Measurements from ENCODE around the gene ZFR2. TPM values are rescaled to one million over a fixed set of nuclear protein-coding genes. Genes with fewer than 3 reads are reported as not detected.
"Not testable (repeated sequence)": the region's sequence is repeated elsewhere in the genome, so short reads cannot be mapped to it uniquely, and the experiment has no call there.

The ZFR2 gene
- total and polyA plus RNA-seq, 4 donors, result not detected

- no peaks in the 10 kb centered on the region for H3K9me3 ChIP-seq (ENCODE audit: control insufficient read depth, low read length)
- H3K27me3 ChIP-seq (ENCODE audit: control insufficient read depth in 1 of 2, insufficient read depth in 2 of 2, low read length in 1 of 2), result no peaks in the 10 kb centered on the region
- ATAC-seq (ENCODE audit: low FRiP score) (no peak), DNase-seq (no peak)
- no peaks in the 10 kb centered on the region for H3K36me3 ChIP-seq (ENCODE audit: control insufficient read depth in 1 of 2, insufficient read depth in 2 of 2, low read length in 1 of 2)
- no peaks in the 10 kb centered on the region for H3K4me1 ChIP-seq (ENCODE audit: control insufficient read depth in 1 of 2, insufficient read depth in 2 of 2, low read length in 2 of 2)
- no peak overlapping the region for H3K4me3 ChIP-seq (ENCODE audit: low read length in 2 of 2)
- no peak overlapping the region for H3K27ac ChIP-seq (ENCODE audit: low read depth in 1 of 2, low read length in 2 of 2)
- intact Hi-C loops (cut with DNase I), result no loop called here
- WGBS, 2 donors, result 71 to 74% methylated on average over 41 to 53 of the region's 53 CpGs
Observed at GRCh38 chr19:3770136-3770999, 98.5 kb downstream of the ZFR2 start.

- Histone ChIP-seq H3K9me3 (ENCODE audit: control insufficient read depth, low read length) (no peaks in the 10 kb centered on the region), H3K4me3 (ENCODE audit: low read length in 2 of 2) (no peak overlapping the region), H3K4me1 (ENCODE audit: control insufficient read depth in 1 of 2, insufficient read depth in 2 of 2, low read length in 2 of 2) (no peaks in the 10 kb centered on the region), H3K27me3 (ENCODE audit: control insufficient read depth in 1 of 2, insufficient read depth in 2 of 2, low read length in 1 of 2) (no peaks in the 10 kb centered on the region), H3K27ac (ENCODE audit: low read depth in 1 of 2, low read length in 2 of 2) (no peak overlapping the region), H3K36me3 (ENCODE audit: control insufficient read depth in 1 of 2, insufficient read depth in 2 of 2, low read length in 1 of 2) (no peaks in the 10 kb centered on the region)
- WGBS, 2 donors, result 82 to 84% methylated on average over 17 of the region's 17 CpGs
- ATAC-seq (ENCODE audit: low FRiP score) (no peak), DNase-seq (no peak)
- intact Hi-C loops (cut with DNase I), result no loop called here
Observed at GRCh38 chr19:3769494-3769893, 99.3 kb downstream of the ZFR2 start.

- intact Hi-C loops (cut with DNase I), result no loop called here
- 90 to 97% methylated on average over 6 to 7 of the region's 7 CpGs for WGBS, 2 donors
- Histone ChIP-seq H3K27ac (ENCODE audit: low read depth in 1 of 2, low read length in 2 of 2) (no peak overlapping the region), H3K36me3 (ENCODE audit: control insufficient read depth in 1 of 2, insufficient read depth in 2 of 2, low read length in 1 of 2) (no peaks in the 10 kb centered on the region), H3K27me3 (ENCODE audit: control insufficient read depth in 1 of 2, insufficient read depth in 2 of 2, low read length in 1 of 2) (no peaks in the 10 kb centered on the region), H3K9me3 (ENCODE audit: control insufficient read depth, low read length) (no peaks in the 10 kb centered on the region), H3K4me3 (ENCODE audit: low read length in 2 of 2) (no peak overlapping the region), H3K4me1 (ENCODE audit: control insufficient read depth in 1 of 2, insufficient read depth in 2 of 2, low read length in 2 of 2) (no peaks in the 10 kb centered on the region)
- no peak for DNase-seq
- ATAC-seq (ENCODE audit: low FRiP score), result no peak
Observed at GRCh38 chr19:3768748-3769099, 100.1 kb downstream of the ZFR2 start.

- 86 to 93% methylated on average over 25 of the region's 25 CpGs for WGBS, 2 donors
- ATAC-seq (ENCODE audit: low FRiP score), result no peak
- no peak for DNase-seq
- H3K4me3 ChIP-seq (ENCODE audit: low read length in 2 of 2), result no peak overlapping the region
- intact Hi-C loops (cut with DNase I), result no loop called here
- H3K36me3 ChIP-seq (ENCODE audit: control insufficient read depth in 1 of 2, insufficient read depth in 2 of 2, low read length in 1 of 2), result no peaks in the 10 kb centered on the region
- no peaks in the 10 kb centered on the region for H3K4me1 ChIP-seq (ENCODE audit: control insufficient read depth in 1 of 2, insufficient read depth in 2 of 2, low read length in 2 of 2)
- H3K27me3 ChIP-seq (ENCODE audit: control insufficient read depth in 1 of 2, insufficient read depth in 2 of 2, low read length in 1 of 2), result no peaks in the 10 kb centered on the region
- H3K27ac ChIP-seq (ENCODE audit: low read depth in 1 of 2, low read length in 2 of 2), result no peak overlapping the region
- H3K9me3 ChIP-seq (ENCODE audit: control insufficient read depth, low read length), result no peaks in the 10 kb centered on the region
Observed at GRCh38 chr19:3768015-3768747, 100.7 kb downstream of the ZFR2 start.

GRCh38 chr19:3767050-3767449 lies 101.8 kb downstream of the ZFR2 start:
- Histone ChIP-seq H3K27me3 (ENCODE audit: control insufficient read depth in 1 of 2, insufficient read depth in 2 of 2, low read length in 1 of 2) (no peaks in the 10 kb centered on the region), H3K27ac (ENCODE audit: low read depth in 1 of 2, low read length in 2 of 2) (no peak overlapping the region), H3K4me1 (ENCODE audit: control insufficient read depth in 1 of 2, insufficient read depth in 2 of 2, low read length in 2 of 2) (no peaks in the 10 kb centered on the region), H3K9me3 (ENCODE audit: control insufficient read depth, low read length) (no peaks in the 10 kb centered on the region), H3K36me3 (ENCODE audit: control insufficient read depth in 1 of 2, insufficient read depth in 2 of 2, low read length in 1 of 2) (no peaks in the 10 kb centered on the region), H3K4me3 (ENCODE audit: low read length in 2 of 2) (no peak overlapping the region)
- DNase-seq (no peak), ATAC-seq (ENCODE audit: low FRiP score) (no peak)
- intact Hi-C loops (cut with DNase I), result no loop called here
- 93 to 95% methylated on average over 21 to 23 of the region's 23 CpGs for WGBS, 2 donors

- H3K27ac ChIP-seq (ENCODE audit: low read depth in 1 of 2, low read length in 2 of 2), result no peak overlapping the region
- no peak for ATAC-seq (ENCODE audit: low FRiP score)
- 88 to 95% methylated on average over 6 to 7 of the region's 7 CpGs for WGBS, 2 donors
- H3K9me3 ChIP-seq (ENCODE audit: control insufficient read depth, low read length), result no peaks in the 10 kb centered on the region
- no peaks in the 10 kb centered on the region for H3K4me1 ChIP-seq (ENCODE audit: control insufficient read depth in 1 of 2, insufficient read depth in 2 of 2, low read length in 2 of 2)
- DNase-seq, result no peak
- intact Hi-C loops (cut with DNase I), result no loop called here
- H3K4me3 ChIP-seq (ENCODE audit: low read length in 2 of 2), result no peak overlapping the region
- H3K36me3 ChIP-seq (ENCODE audit: control insufficient read depth in 1 of 2, insufficient read depth in 2 of 2, low read length in 1 of 2), result no peaks in the 10 kb centered on the region
- H3K27me3 ChIP-seq (ENCODE audit: control insufficient read depth in 1 of 2, insufficient read depth in 2 of 2, low read length in 1 of 2), result no peaks in the 10 kb centered on the region
Observed at GRCh38 chr19:3766520-3766919, 102.3 kb downstream of the ZFR2 start.

- H3K27ac ChIP-seq (ENCODE audit: low read depth in 1 of 2, low read length in 2 of 2); H3K4me3 ChIP-seq (ENCODE audit: low read length in 2 of 2); ATAC-seq (ENCODE audit: low FRiP score); H3K9me3 ChIP-seq (ENCODE audit: control insufficient read depth, low read length); DNase-seq; intact Hi-C loops (cut with DNase I); H3K4me1 ChIP-seq (ENCODE audit: control insufficient read depth in 1 of 2, insufficient read depth in 2 of 2, low read length in 2 of 2); H3K36me3 ChIP-seq (ENCODE audit: control insufficient read depth in 1 of 2, insufficient read depth in 2 of 2, low read length in 1 of 2); H3K27me3 ChIP-seq (ENCODE audit: control insufficient read depth in 1 of 2, insufficient read depth in 2 of 2, low read length in 1 of 2): not testable (repeated sequence)
- 88 to 92% methylated on average over 5 of the region's 5 CpGs for WGBS, 2 donors
Observed at GRCh38 chr19:3765757-3766156, 103.1 kb downstream of the ZFR2 start.

GRCh38 chr19:3765121-3765520 lies 103.7 kb downstream of the ZFR2 start:
- WGBS, 2 donors, result 93 to 94% methylated on average over 12 of the region's 12 CpGs
- Histone ChIP-seq H3K27ac (ENCODE audit: low read depth in 1 of 2, low read length in 2 of 2) (no peak overlapping the region), H3K4me1 (ENCODE audit: control insufficient read depth in 1 of 2, insufficient read depth in 2 of 2, low read length in 2 of 2) (no peaks in the 10 kb centered on the region), H3K27me3 (ENCODE audit: control insufficient read depth in 1 of 2, insufficient read depth in 2 of 2, low read length in 1 of 2) (no peaks in the 10 kb centered on the region), H3K4me3 (ENCODE audit: low read length in 2 of 2) (no peak overlapping the region), H3K9me3 (ENCODE audit: control insufficient read depth, low read length) (no peaks in the 10 kb centered on the region), H3K36me3 (ENCODE audit: control insufficient read depth in 1 of 2, insufficient read depth in 2 of 2, low read length in 1 of 2) (no peaks in the 10 kb centered on the region)
- intact Hi-C loops (cut with DNase I), result no loop called here
- ATAC-seq (ENCODE audit: low FRiP score) (no peak), DNase-seq (no peak)

Data from aorta (tissue), 5 donors.